HUDEP-2 (cell line): ENCODE measurements around the gene FOXP1.

Experiments
- DNase-seq, 76 experiments: peaks; one replicate each; lab custom pipeline; 2025; ENCODE audit not compliant: unreplicated experiment in 76 of 76; lab: John Stamatoyannopoulos, UW

Gene FOXP1

DNA sequence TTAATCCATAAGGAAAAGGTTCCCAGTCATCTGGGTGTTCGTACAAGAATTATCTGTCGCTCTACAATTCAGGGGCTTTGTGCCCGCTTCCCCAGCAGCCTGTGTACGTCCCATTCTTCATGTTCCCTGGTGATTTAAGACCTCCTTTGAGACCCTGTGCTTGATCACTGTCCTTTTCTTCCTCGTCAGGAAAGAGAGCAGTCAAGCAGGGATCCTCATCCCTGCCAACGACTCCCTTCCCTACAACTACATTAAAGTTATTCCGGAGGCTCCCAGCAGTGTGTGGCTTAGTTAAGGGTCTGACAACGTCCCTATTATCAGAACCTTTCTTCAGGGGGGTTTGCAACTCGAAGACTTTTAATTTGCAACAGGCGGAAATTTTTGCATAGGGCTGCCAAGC is 175.7 kb downstream of the FOXP1 start:
- no peak for DNase-seq

DNA sequence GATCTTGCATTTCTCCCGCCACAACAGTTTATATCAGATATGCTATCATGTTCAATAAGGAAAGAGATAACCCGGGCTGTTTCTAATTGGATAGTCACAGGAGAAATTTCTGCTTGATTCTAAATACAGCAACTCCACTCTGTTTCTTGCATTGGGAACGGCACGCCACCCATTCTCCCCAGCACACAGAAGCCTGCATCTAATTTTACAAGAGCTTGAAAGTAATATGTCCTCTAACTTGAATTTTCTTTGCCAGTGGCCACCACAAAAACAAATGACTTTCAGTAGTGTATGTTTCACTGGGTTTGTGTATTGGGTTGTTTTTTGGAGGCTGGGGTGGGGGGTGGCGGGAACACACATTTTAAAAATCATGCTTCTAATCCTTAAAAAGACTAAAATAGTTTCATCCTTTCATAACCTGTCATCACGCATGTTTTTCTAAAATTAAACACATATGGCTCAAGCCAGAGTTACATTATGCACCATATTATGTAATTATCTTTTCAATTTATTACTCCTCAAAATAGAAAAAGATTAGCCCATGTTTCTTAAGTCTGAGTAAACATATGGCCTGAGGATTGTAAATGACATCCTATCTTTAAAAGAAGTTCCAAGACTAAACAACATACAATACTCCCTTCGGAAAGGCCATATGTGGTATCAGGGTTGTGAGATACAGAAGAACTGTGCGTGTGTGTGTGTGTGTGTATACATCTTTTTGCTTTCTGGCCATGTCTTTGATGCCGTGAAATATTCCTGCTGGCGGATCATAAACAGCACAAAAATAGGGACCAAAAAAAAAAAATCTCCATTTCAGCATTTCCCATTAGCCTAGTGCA is 176.3 kb downstream of the FOXP1 start:
- DNase-seq: no peak

DNA sequence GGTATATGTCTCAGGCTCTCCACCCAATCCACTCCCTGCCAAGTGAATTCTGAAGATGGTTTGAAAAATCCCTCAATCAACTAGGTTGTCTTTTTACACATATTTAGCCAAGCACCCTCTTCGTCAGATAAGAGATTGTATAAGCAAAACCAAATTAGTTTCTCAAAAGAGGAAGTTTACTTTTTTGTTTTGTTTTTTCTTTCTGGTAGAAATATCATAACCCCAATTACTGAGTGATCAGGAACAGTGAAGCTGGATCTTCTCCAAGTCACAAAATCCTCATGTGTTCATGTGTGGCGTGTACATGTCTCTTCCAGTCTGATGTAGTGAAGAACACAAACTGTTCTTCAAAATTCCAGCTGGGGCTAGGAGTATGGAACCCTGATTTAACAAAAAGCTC is 180.6 kb downstream of the FOXP1 start:
- DNase-seq: no peak

DNA sequence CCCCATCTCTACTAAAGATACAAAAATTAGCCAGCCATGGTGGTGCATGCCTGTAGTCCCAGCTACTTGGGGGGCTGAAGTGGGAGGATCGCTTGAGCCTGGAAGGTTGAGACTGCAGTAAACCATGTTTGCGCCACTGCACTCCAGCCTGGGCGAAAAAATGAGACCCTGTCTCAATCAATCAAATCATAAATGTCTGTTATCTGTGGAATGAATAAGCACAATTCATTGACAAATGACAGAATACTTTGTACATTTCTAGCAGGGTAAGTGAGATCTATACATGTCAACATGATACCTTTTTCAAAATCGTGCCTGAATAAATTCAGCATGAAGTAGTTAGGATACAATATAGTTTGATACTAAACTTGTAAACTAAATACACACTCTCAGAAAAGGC is 181.2 kb downstream of the FOXP1 start:
- DNase-seq: no peak

DNA sequence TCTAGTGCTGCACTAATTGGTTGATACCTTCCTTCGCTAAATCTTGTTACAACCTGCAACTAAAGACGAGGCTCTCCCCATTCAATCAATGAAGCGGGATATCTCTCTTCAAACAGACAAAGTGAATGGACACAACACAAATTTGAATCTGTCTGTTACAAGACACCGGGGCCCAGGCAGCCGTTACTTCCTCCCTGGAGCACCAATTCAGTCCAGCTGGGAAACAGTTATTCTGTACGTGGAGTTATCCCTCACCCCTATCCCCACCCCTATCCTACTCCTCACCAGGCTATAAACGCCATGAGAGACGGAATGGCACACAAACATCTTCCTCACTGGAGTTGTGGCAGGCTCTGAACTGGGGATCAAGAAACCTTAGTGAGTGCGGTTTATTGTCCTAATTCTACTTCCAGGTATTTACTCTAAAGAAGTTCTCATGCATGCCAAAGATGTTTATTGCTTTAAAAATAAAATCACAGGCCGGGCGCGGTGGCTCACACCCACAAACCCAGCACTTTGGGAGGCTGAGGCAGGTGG is 181.8 kb downstream of the FOXP1 start:
- DNase-seq: no peak

DNA sequence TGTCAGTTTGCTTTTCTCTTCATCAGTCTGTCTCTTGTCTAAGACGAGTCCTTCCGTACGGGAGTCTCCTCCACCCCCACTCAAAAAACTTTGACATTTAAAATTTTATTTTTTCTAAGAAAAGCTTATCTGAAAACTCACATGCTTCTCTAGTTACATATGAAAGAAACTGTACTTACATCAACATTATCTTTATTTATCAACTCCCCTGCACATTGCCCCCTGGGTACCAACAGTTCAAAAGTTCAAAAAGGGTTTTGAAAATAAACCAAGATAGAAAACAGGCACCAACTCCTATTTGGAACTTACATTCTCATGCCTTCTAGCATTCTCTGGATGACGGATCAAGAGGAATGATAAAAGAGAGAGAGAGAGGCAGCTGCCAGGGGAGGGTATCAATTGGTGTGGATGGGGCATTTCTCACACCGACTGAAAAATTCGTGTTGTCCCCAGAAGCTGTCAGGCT is 182.5 kb downstream of the FOXP1 start:
- no peak for DNase-seq

DNA sequence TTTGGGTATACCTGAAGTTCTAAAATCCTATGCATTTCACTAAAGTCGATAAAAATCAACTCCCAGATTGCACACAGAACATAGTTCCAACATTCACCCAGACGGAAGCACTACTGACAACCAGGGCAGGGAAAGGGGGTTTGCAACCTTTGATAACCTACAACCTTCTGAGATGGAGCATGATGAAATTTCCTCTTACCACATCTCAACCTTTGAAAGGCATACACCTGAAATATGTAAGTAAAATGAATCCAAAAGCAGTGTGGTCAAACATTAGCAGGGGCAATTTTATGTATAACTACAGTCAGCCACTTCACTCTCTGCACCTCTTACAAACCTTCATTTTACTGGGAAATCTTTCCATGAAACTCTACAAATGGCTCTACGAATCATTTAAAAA is 184.1 kb downstream of the FOXP1 start:
- DNase-seq: no peak

DNA sequence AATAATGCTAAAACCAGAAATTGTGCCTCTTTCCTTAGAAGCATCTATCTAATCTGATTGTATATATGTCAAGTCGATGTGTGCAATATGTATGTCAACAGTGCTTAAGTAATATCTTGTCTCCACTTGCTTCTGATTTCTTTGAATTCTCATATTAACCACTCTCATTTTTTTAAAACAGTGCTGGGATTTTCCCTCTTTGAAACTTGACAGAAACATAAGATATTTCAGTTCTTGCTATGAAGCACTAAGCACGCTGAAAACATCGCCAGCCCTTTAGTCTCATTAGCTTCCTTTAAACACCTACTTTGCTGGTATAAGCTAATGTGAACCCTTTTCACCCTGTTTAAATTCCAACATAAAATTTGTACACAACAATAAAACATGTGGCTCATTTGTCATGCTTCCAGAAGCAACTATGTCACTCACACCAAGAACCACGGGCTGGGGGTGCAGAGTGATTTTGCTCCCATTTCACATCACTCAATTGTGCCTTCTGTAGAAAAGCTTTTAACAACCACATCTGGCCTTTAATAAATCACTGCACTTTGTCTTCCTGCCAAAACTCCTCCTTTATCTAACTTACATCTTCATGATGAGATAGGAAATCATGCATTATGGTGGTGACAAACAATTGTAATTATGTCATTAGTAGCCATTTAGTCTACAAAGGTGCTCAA is 185.2 kb downstream of the FOXP1 start:
- DNase-seq: no peak

DNA sequence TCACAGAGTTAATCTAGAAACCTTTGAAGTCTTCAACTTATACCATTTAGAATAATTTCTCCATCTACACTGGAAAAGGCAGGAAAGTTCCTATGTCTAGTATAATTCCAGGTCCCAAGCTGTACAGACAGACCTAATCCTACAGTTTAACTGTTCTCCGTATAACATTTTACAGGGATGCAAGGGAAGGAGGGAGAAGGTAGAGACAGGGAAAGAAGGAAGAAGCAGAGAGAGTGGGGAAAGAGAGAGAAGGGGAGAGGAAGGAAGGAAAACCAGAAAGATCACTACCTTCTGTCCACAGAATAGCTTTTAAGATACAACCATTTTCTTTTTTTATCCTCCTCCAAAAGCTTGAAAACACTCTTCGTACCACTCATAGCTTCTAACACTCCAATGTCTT is 185.8 kb downstream of the FOXP1 start:
- DNase-seq: no peak

DNA sequence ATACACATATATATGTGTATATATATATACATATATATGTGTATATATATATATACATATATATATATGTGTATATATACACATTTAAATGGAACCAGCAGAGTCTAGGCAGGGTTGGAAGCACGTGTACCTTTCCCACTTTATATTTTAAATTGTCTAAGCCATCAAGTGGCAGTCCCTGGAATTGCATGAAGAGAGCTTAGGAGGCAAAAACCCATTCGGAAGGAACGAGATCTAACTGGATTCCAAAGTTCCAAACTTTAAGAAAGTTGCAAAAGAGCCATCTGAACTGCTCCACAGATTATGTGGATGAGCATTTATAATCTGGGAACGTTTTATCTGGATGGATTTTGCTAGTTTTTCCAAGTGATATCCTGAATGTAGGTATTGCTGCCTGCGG is 186.5 kb downstream of the FOXP1 start:
- DNase-seq: peak in 2 of 76 experiments; percentile 2 to 6

DNA sequence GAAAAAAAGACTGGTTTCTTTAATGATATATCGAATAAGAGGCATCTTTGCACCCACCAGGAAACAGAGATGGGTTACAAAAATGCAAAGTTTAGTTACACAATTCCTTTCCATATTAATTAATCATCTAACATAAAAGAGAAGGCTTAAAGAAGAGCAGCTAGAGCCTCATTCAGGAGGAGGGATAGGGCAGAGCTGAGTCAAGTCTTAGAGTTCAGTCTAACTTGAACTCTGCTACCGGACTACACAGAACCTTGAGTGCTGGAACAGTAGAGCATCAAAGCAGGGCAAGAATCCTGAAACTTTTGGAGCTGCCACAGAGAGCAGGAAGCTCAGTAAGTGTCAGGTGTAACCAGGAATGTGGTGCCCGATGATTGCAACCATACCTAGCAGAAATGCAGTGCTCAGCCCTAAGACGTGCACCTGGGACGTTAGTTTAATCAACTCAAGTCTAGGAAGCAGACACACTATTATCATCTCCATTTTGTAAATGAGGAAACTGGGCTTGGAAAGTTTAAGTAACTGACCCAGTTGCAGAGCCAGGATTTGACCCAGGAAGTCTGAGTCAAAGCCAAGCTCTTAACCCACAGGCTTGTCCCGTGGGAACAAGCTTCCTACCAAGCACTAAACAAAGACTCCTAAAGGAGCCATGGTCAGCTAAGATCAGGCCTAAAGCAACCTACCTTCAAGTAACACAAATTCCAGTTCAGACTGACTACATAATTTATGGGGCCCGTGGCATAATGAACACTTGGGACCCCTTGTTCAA is 187.4 kb downstream of the FOXP1 start:
- no peak for DNase-seq

DNA sequence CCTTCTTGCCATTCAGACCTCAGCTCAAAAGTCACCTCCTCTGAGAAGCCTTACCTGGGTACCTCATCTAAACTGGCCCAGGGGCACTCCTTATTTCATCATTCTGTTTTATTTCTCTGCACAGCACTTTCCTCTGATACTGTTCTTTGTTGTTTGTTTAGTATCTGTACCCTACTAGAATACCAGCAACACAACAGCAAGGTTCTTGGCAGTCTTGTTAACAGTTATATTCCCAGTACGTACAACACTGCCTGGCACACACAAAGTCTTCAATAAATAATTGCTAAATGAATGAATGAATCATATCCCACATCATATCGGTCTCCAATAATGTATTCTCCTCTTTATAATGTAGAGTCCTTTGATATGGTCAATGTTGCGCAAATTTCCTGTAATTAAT is 188.1 kb downstream of the FOXP1 start:
- no peak for DNase-seq

DNA sequence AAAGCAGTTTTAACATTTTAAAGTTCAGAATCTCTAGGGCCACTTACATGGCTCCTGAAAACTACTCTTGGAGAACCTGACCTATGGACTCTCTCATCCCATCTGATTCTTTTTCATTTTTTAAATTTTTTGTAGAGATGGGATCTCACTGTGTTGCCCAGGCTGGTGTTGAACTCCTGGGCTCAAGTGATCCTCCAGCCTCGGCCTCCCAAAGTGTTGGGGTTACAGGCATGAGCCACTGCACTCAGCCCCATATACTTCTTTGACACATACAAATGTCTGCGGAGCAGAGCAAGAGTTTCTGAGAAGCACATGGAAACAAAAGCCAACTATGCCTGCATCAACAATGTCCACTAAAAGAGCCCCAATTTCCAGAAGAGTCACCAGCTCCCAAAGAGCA is 189.8 kb downstream of the FOXP1 start:
- DNase-seq: no peak

DNA sequence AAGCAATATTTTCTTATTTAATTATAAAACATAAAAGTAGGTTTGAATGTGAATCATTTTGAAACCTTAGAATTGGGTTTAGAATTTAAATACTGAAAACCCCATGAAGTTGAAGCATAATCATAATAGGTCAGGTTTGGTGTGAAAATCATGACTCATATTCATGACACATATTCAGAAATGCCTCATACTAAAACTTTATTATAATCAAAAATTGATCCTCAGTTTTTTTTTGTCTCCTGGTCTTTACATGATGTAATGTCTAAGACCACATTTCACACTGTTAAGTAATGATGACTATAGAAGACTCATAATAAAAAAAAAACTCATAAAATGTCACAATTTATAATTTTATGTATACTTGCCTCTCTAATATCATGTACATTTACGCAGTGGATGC is 190.4 kb downstream of the FOXP1 start:
- DNase-seq: no peak

DNA sequence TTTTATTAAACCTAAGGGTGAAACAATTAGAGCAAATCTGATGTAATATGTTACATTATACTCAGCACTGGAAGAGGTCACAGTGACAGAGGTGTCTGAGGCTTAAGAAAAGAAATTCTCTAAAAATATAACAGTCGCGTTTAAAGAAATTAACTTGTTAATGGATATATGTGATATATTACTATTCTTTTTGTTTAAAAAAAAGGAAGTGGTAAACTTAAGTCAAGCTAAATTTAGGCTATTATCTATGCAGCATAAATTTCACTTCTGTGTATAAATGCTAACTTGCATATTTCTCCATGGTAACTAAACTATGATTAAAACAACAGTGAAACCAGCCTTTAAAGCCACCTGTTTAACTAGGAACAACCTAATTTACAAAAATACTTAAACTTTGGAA is 191.3 kb downstream of the FOXP1 start:
- no peak for DNase-seq

DNA sequence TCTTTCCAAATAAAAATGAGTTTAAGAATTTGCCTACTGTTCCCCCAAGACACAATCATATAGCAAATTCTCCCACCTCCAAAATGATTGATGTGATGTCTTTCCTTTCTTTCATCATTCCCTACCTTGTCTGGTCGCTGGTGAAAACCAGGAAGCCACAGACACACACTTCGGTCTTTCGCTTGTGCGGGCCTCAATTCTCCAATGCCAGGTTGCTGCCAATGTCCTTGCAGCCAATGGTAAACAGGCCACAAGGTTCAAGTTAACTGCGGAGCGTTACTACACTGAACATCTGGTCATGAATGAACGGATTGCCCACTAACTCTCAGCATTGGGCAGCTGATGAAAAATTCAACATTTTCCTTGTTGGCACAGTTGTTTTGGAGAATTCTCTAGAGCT is 192.2 kb downstream of the FOXP1 start:
- DNase-seq: no peak

DNA sequence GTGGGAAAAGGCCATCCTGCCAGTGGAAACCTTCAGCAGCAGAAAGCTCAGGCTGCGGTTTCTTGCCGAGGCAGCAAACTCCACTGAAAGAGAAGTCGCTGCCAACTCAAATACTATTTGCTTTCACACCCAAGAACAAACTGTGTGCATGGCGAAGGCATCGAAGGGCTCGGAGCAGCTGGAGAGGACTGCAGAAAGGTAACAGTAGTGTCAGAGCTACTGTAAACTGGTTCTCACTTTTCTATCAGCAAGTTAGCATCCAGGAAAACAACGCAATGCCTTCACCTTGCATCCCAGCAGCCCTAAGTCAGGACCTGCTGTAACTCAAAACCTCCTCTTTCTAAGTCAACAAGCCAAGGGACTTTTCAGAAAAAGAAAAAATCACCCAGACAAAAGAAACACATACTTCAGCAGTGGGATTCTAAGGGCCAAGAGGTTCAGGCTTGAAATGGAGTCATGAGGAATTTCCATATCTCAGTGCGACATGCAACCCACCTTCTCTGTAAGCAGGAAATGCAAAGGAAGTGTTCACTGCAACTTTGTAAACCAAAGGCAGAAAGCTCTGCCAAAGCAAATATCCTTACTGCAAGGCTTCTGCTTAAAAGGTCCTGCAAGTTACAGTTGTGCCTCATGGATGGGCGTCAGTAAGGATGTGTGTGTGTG is 193.5 kb downstream of the FOXP1 start:
- no peak for DNase-seq

DNA sequence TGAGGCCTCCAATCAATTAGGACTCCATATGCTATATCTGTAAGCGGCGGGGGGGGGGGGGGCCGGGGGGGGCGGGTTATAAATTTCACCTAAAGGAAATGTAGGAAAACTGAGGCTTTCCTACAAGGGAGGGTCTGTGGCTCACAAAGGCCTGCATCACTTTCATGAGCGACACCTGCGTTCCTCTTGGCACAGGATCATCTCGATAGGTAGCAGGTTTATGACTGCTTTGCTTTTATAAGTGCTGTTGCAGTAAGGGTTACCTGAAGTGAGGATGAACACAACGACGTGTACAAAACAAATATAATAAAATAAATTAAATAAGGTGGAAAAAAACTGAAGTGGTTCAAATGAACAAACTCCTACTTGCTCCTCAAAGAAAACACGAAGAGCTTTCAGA is 194.3 kb downstream of the FOXP1 start:
- DNase-seq: no peak

DNA sequence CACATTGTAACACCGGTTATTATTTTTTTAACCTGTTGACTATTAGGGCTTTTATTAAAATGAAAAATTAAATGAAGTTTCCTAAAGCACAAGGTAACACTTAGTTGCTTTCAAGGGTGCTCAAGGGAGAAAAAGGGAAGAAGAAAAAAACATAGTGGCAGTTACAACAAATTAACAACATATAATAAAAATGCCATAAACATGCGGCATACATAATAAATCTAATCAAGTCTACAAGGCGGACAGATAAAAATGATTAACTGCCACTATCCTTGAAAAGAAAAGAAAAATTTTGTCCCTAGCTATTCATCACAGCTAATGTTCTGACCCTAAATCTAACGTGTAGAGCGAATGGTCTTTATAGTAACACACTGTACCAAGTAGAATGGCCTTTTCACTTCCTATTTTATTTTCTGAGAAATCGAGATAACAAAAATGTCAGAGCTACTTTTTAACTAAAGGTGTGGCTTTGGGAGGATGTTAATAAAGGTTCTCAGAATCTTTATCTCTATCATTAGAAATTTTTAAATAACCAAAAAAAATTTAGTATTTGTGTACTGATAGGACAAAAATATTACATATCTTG is 194.9 kb downstream of the FOXP1 start:
- no peak for DNase-seq

DNA sequence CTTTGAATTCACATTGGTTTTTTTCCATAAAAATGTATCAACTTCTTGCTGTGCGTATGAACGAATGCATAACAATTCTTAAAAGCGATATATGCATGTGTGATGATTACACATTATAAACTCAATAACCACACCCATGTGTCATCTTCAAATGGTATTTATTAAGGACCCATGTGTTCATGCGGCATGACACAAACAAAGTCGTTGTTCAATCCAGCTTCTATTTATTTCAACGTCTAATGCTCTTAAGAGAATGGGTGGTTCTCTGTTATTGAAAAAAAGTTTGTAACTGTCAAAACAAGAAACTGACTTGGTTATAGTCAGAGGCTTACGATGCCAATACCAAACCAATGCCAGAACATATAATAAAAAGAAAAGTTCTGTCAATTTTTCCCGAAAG is 195.9 kb downstream of the FOXP1 start:
- no peak for DNase-seq
